Neural progenitor cell (in vitro differentiated cells): ENCODE data around the gene PRMT7. TPM values are rescaled to one million over a fixed set of nuclear protein-coding genes. Genes with fewer than 3 reads are reported as not detected.

Experiments used
- DNase-seq: peaks from one replicate; pipeline ENCODE4 v3.0.0-alpha.2; 2016; ENCODE audit warnings: low spot score
- H2AFZ ChIP-seq: fragments of 200-600 bp; sonication (generic); replicated peaks from 2 replicates; pipeline ENCODE4 v1.6.1; 2016; ENCODE audit warnings: antibody characterized with exemption
- H3F3A ChIP-seq: fragments of 200-600 bp; sonication (generic); 2 replicates; pipeline ENCODE4 v1.6.1; 2016; ENCODE audit warnings: antibody characterized with exemption, low read depth
- H3K27ac ChIP-seq: fragments of 200-600 bp; sonication (generic); 2 replicates; pipeline ENCODE4 v1.5.1; 2016; ENCODE audit warnings: mild to moderate bottlenecking
- H3K27me3 ChIP-seq: fragments of 200-600 bp; sonication (generic); 2 replicates; pipeline ENCODE4 v1.6.1; 2016; ENCODE audit warnings: mild to moderate bottlenecking, moderate library complexity
- H3K36me3 ChIP-seq: fragments of 200-600 bp; sonication (generic); 2 replicates; pipeline ENCODE4 v1.5.1; 2016
- H3K4me1 ChIP-seq: fragments of 200-600 bp; sonication (generic); 2 replicates; pipeline ENCODE4 v1.6.1; 2016; ENCODE audit warnings: mixed run types
- H3K4me2 ChIP-seq: fragments of 200-600 bp; sonication (generic); 2 replicates; pipeline ENCODE4 v1.6.1; 2016
- H3K4me3 ChIP-seq: fragments of 200-600 bp; sonication (generic); 2 replicates; pipeline ENCODE4 v1.5.1; 2016
- H3K79me2 ChIP-seq: fragments of 200-600 bp; sonication (generic); 2 replicates; pipeline ENCODE4 v1.6.1; 2016; ENCODE audit warnings: low read depth
- H3K9ac ChIP-seq: fragments of 200-600 bp; sonication (generic); 2 replicates; pipeline ENCODE4 v1.6.1; 2016
- H3K9me3 ChIP-seq: fragments of 200-600 bp; sonication (generic); 2 replicates; pipeline ENCODE4 v1.5.1; 2016; ENCODE audit warnings: low read depth
- H4K20me1 ChIP-seq: fragments of 200-600 bp; sonication (generic); 2 replicates; pipeline ENCODE4 v1.6.1; 2016; ENCODE audit warnings: low read depth
- H3K27ac Mint-ChIP-seq: 3 replicates; pipeline ENCODE4 v1.8.0; 2021; ENCODE audit warnings: mixed read lengths
- H3K27me3 Mint-ChIP-seq: 2 replicates; pipeline ENCODE4 v1.8.0; 2022; ENCODE audit warnings: low read depth, mild to moderate bottlenecking, inconsistent platforms, moderate library complexity, mixed read lengths; ENCODE audit not compliant: insufficient read depth
- H3K36me3 Mint-ChIP-seq: 3 replicates; pipeline ENCODE4 v1.8.0; 2021; ENCODE audit warnings: mixed read lengths
- H3K4me1 Mint-ChIP-seq: 3 replicates; pipeline ENCODE4 v1.8.0; 2021; ENCODE audit warnings: mixed read lengths
- H3K4me3 Mint-ChIP-seq: 3 replicates; pipeline ENCODE4 v1.8.0; 2021; ENCODE audit warnings: mild to moderate bottlenecking, moderate library complexity, mixed read lengths
- H3K9me3 Mint-ChIP-seq: 3 replicates; pipeline ENCODE4 v1.8.0; 2020; ENCODE audit warnings: mixed read lengths
- EZH2 ChIP-seq: fragments of 200-600 bp; sonication (generic); IDR thresholded peaks from 2 replicates; pipeline ENCODE4 v1.6.1; 2017; ENCODE audit warnings: antibody characterized with exemption, mild to moderate bottlenecking, moderate library complexity
- EZH2phosphoT487 ChIP-seq: fragments of 200-600 bp; sonication (generic); IDR thresholded peaks from 2 replicates; pipeline ENCODE4 v1.6.1; 2017; ENCODE audit warnings: antibody characterized with exemption
- total RNA-seq: library from RNA; depleted of rRNA; stranded (reverse); fragments of >200 nt; gene quantifications from 2 replicates; pipeline ENCODE4 v1.2.3, GENCODE V29; 2015; ENCODE audit warnings: low replicate concordance
- TF ChIP-seq, protein P1 (sequence below): fragments of 200-600 bp; sonication (generic); IDR thresholded peaks from 2 replicates; pipeline ENCODE4 v1.5.1; 2017; ENCODE audit warnings: antibody characterized with exemption, mild to moderate bottlenecking

PRMT7 gene
- total RNA-seq, 1 donor from 2014 or later = 70.2 TPM

DNA sequence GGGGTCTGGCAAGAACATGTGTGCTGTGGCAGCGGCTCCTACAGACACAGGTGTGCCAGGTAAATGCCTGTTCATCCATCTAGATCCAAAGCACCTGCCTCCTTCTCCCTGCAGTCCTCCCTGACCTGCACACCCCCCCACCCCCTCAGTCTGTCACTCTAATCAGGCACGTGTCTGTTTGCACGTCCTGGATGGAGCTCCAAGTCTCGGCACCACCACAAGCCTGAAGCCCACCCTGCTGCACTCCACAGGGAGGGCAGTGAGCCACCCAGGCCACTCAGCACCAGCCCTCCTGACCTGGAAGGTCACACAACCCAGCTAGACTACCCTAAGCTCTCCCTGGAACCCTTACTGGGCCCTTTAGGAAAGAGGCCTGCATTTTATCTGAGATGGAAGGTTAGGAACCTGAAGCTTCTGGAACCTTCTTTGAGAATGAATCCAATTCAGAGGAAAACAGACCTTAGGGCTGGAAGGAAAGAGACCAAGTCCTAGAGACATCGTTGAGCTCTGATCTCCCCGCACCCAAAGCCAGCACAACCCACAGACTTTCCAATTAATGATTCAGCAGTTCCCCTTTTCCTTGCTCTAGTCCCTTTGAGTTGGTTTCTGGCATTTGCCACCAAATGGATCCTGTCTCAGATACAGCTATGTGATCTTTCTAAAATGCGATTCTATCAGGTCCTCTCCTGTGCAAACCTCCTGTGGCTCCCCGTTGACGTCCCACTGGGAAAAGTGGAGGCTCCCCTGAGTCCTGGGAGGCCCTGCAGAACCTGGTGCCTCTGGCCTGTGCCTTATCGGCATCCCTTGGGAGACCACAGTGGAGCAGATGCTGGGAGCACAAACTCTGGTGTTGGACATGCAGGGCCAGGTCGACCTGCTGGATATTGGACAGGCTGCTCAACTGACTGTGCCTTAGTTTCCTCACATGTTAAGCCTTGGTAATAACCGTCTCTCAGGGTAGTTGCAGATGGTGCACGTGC is 67.9 kb downstream of the PRMT7 start:
- Histone ChIP-seq H3F3A (peaks cover 16% of the 10 kb centered on the region), H3K9ac (no peak overlapping the region), H2AFZ (no peak overlapping the region), H3K27me3 (no peaks in the 10 kb centered on the region), H4K20me1 (no peaks in the 10 kb centered on the region), H3K4me1 (peaks cover 16% of the 10 kb centered on the region), H3K79me2 (no peaks in the 10 kb centered on the region), H3K4me3 (no peak overlapping the region), H3K9me3 (no peaks in the 10 kb centered on the region), H3K27ac (no peak overlapping the region), H3K4me2 (no peak overlapping the region), H3K36me3 (no peaks in the 10 kb centered on the region)
- no peak overlapping the region for H3K4me3 Mint-ChIP-seq
- peak overlapping the region; percentile 29 for H3K27ac Mint-ChIP-seq
- no peaks in the 10 kb centered on the region for H3K36me3 Mint-ChIP-seq
- no peak for TF ChIP-seq EZH2
- TF ChIP-seq, protein P1, sequence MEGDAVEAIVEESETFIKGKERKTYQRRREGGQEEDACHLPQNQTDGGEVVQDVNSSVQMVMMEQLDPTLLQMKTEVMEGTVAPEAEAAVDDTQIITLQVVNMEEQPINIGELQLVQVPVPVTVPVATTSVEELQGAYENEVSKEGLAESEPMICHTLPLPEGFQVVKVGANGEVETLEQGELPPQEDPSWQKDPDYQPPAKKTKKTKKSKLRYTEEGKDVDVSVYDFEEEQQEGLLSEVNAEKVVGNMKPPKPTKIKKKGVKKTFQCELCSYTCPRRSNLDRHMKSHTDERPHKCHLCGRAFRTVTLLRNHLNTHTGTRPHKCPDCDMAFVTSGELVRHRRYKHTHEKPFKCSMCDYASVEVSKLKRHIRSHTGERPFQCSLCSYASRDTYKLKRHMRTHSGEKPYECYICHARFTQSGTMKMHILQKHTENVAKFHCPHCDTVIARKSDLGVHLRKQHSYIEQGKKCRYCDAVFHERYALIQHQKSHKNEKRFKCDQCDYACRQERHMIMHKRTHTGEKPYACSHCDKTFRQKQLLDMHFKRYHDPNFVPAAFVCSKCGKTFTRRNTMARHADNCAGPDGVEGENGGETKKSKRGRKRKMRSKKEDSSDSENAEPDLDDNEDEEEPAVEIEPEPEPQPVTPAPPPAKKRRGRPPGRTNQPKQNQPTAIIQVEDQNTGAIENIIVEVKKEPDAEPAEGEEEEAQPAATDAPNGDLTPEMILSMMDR = no peak
- TF ChIP-seq EZH2phosphoT487 = no peak
- H3K9me3 Mint-ChIP-seq = no peaks in the 10 kb centered on the region
- DNase-seq = no peak
- peaks cover 52% of the 10 kb centered on the region for H3K4me1 Mint-ChIP-seq
- H3K27me3 Mint-ChIP-seq = peaks cover 14% of the 10 kb centered on the region

DNA sequence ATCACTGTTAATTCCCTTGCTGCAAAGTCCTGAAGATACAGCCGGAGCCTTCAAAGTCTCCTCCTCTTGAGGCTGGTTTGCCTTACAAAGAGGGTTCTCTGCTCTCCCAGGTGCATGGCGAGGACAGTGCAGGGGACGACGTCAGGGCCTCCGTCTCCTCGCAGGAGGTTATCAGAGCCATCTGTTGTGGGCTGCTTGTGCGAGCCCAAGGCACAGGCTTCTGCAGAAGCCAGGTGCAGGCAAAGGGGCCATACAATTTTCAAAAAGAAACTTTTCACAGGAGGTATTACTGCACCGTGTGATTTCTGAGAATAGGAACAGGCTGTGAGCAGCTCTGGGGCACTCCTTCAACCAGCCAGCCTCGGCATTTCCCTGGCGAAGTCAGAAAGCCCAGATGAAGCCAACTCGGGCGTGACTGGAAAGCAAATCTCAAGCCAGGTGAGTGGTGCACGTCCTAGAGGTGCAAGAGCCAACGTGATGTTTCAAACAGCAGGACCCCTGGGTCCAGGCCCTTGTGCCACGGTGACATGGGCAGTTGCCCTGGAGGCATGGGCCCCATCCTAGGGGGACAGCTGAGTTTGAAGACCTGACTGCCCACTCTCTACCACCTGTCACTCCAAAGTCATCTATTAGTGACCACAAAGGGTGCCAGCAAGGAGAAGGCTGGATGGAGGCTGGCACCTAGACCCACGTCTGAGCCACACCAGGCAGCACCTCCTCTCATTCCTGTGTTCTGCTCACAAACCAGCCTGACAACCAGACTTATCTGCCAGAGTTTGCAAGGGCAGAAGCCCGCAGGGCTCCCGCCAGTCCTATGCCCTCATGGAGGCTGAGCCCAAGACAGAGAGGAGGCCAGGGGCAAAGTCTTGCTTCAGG is 68.9 kb downstream of the PRMT7 start:
- Mint-ChIP-seq H3K4me3 (no peak overlapping the region), H3K36me3 (no peaks in the 10 kb centered on the region), H3K9me3 (no peaks in the 10 kb centered on the region), H3K27ac (no peak overlapping the region), H3K27me3 (peaks cover 15% of the 10 kb centered on the region), H3K4me1 (peaks cover 54% of the 10 kb centered on the region)
- no peaks in the 10 kb centered on the region for H3K27me3 ChIP-seq
- H3K27ac ChIP-seq = no peak overlapping the region
- no peak overlapping the region for H3K4me2 ChIP-seq
- no peaks in the 10 kb centered on the region for H3K36me3 ChIP-seq
- no peak for DNase-seq
- peaks cover 25% of the 10 kb centered on the region for H3K4me1 ChIP-seq
- H4K20me1 ChIP-seq = no peaks in the 10 kb centered on the region
- peaks cover 22% of the 10 kb centered on the region for H3F3A ChIP-seq
- H3K9me3 ChIP-seq = no peaks in the 10 kb centered on the region
- H3K4me3 ChIP-seq = no peak overlapping the region
- H3K9ac ChIP-seq = no peak overlapping the region
- H2AFZ ChIP-seq = no peak overlapping the region
- no peak for TF ChIP-seq EZH2
- TF ChIP-seq EZH2phosphoT487 = no peak
- TF ChIP-seq, protein P1 = no peak
- H3K79me2 ChIP-seq = no peaks in the 10 kb centered on the region

- H3F3A ChIP-seq = peaks cover 24% of the 10 kb centered on the region
- no peaks in the 10 kb centered on the region for H3K36me3 Mint-ChIP-seq
- TF ChIP-seq, protein P1 = no peak
- no peak for TF ChIP-seq EZH2
- TF ChIP-seq EZH2phosphoT487 = no peak
- no peak overlapping the region for H3K27ac ChIP-seq
- no peak overlapping the region for H2AFZ ChIP-seq
- peaks cover 19% of the 10 kb centered on the region for H3K27me3 Mint-ChIP-seq
- no peaks in the 10 kb centered on the region for H3K27me3 ChIP-seq
- H3K4me3 Mint-ChIP-seq = no peak overlapping the region
- H3K79me2 ChIP-seq = no peaks in the 10 kb centered on the region
- H3K4me1 ChIP-seq = peaks cover 31% of the 10 kb centered on the region
- no peaks in the 10 kb centered on the region for H3K9me3 ChIP-seq
- no peak overlapping the region for H3K9ac ChIP-seq
- H3K4me2 ChIP-seq = no peak overlapping the region
- H3K4me1 Mint-ChIP-seq = peaks cover 56% of the 10 kb centered on the region
- no peaks in the 10 kb centered on the region for H4K20me1 ChIP-seq
- H3K27ac Mint-ChIP-seq = peak overlapping the region; percentile 30
- H3K4me3 ChIP-seq = no peak overlapping the region
- no peak for DNase-seq
- H3K36me3 ChIP-seq = no peaks in the 10 kb centered on the region
- no peaks in the 10 kb centered on the region for H3K9me3 Mint-ChIP-seq
These were observed 69.5 kb downstream of the PRMT7 start for GRCh38 chr16:68380348-68380670.
